Kidney epithelial cell (primary cell): ENCODE measurements around the gene TPCN2. TPM values are rescaled to one million over a fixed set of nuclear protein-coding genes. Genes with fewer than 3 reads are reported as not detected.
"Not testable (repeated sequence)": the region's sequence is repeated elsewhere in the genome, so short reads cannot be mapped to it uniquely, and the experiment has no call there.

Source experiments
- DNase-seq: peaks from one replicate; pipeline ENCODE4 v3.0.0-alpha.2; 2010; ENCODE audit warnings: low read depth
- H3K27me3 ChIP-seq: 2 replicates; pipeline ENCODE4 v1.6.0; 2011; ENCODE audit warnings: low read length; ENCODE audit not compliant: control insufficient read depth, insufficient read depth
- H3K36me3 ChIP-seq: 2 replicates; pipeline ENCODE4 v1.5.1; 2011; ENCODE audit warnings: low read length; ENCODE audit not compliant: control insufficient read depth, insufficient read depth
- H3K4me3 ChIP-seq: 2 replicates; pipeline ENCODE4 v1.5.1; 2011; ENCODE audit warnings: low read depth, mild to moderate bottlenecking, control low read depth, low read length
- total RNA-seq: library from RNA; depleted of rRNA; stranded (reverse); fragments of >200 nt; gene quantifications from 2 replicates; pipeline ENCODE4 v1.2.3, GENCODE V29; 2015
- TF ChIP-seq, protein P1 (sequence below): IDR thresholded peaks from 2 replicates; pipeline ENCODE4 v1.5.1; 2011; ENCODE audit warnings: mild to moderate bottlenecking, moderate library complexity, low read length, control low read depth, inconsistent platforms; ENCODE audit not compliant: insufficient read depth, poor library complexity, severe bottlenecking

TPCN2 gene
- total RNA-seq, 1 donor from 2014 or later, result 8.9 TPM

DNA sequence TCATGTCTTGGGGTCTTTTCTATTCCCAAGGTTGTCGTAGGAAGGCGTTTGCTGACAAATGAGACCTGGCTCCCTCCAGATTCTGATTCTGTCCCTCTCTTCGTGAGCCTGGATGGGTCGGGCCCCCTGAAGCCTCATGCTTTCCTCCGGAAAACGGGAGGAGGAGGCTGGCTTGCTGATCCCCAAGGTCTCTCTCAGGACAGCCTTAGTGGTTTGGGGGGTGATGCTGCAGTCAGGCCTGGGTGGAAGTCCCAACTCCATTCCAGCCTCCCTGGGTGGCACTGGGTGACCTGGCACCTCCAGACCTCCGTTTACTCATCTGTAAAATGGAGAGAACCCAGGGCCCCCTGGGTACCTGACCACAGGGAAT lies 83.6 kb downstream of the TPCN2 start:
- Histone ChIP-seq H3K27me3 (no peaks in the 10 kb centered on the region), H3K4me3 (no peak overlapping the region), H3K36me3 (no peaks in the 10 kb centered on the region)
- TF ChIP-seq, protein P1, sequence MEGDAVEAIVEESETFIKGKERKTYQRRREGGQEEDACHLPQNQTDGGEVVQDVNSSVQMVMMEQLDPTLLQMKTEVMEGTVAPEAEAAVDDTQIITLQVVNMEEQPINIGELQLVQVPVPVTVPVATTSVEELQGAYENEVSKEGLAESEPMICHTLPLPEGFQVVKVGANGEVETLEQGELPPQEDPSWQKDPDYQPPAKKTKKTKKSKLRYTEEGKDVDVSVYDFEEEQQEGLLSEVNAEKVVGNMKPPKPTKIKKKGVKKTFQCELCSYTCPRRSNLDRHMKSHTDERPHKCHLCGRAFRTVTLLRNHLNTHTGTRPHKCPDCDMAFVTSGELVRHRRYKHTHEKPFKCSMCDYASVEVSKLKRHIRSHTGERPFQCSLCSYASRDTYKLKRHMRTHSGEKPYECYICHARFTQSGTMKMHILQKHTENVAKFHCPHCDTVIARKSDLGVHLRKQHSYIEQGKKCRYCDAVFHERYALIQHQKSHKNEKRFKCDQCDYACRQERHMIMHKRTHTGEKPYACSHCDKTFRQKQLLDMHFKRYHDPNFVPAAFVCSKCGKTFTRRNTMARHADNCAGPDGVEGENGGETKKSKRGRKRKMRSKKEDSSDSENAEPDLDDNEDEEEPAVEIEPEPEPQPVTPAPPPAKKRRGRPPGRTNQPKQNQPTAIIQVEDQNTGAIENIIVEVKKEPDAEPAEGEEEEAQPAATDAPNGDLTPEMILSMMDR, result no peak
- no peak for DNase-seq

DNA sequence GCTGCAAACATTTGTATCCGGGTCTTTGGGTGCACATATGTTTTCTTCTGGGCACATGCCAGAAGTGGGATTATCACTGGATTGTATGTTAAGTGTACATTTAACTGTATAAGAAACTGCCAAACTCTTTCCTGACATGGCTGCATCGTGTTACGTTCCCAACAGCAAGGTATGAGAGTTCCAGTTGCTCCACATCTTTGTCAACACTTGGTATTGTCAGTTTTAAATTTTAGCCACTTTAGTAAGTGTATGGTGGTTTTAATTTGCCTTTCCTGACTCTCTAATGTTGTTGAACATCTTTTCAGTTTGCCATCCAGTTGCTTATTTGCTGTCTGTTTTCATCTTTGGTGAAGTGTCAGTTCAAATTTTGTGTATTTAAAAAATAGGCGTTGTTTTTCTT lies 84.5 kb downstream of the TPCN2 start:
- TF ChIP-seq, protein P1, result no peak
- no peak for DNase-seq
- Histone ChIP-seq H3K36me3 (no peaks in the 10 kb centered on the region), H3K27me3 (no peaks in the 10 kb centered on the region), H3K4me3 (no peak overlapping the region)

DNA sequence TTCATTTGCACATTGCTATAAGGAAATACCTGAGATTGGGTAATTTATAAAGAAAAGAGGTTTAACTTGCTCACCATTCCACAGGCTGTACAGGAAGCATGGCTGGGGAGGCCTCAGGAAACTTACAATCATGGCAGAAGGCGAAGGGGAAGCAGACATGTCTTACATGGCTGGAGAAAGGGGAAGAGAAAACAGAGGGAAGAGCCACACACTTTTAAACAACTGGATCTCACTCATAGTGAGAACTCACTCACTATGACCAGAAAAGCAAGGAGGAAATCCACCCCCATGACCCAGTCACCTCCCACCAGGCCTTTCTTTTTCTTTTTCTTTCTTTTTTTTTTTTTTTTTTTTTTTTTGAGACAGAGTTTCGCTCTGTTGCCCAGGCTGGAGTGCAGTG lies 85.5 kb downstream of the TPCN2 start:
- H3K27me3 ChIP-seq, H3K36me3 ChIP-seq, DNase-seq, H3K4me3 ChIP-seq: not testable (repeated sequence)

DNA sequence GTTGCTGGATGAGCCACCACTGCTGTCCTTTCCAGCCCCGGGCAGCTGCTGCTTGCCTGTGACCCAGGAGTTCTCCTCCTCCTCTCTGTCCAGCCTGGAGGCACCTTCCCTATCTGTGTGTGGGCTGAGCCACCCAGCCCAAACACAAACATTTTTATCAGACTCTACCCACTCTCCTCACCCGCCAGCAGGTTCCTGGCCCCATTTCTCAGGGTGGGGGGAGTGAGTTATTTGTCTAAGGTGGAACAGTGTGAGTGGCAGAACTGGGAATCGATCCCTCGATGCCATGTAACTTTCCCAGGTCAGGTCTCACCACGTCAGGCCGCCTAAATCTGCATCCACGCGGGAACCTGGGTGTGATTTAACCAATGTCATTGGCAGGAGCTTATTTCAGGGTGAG lies 86.2 kb downstream of the TPCN2 start:
- Histone ChIP-seq H3K27me3 (no peaks in the 10 kb centered on the region), H3K36me3 (no peaks in the 10 kb centered on the region), H3K4me3 (no peak overlapping the region)
- DNase-seq, result no peak
- TF ChIP-seq, protein P1, result no peak

DNA sequence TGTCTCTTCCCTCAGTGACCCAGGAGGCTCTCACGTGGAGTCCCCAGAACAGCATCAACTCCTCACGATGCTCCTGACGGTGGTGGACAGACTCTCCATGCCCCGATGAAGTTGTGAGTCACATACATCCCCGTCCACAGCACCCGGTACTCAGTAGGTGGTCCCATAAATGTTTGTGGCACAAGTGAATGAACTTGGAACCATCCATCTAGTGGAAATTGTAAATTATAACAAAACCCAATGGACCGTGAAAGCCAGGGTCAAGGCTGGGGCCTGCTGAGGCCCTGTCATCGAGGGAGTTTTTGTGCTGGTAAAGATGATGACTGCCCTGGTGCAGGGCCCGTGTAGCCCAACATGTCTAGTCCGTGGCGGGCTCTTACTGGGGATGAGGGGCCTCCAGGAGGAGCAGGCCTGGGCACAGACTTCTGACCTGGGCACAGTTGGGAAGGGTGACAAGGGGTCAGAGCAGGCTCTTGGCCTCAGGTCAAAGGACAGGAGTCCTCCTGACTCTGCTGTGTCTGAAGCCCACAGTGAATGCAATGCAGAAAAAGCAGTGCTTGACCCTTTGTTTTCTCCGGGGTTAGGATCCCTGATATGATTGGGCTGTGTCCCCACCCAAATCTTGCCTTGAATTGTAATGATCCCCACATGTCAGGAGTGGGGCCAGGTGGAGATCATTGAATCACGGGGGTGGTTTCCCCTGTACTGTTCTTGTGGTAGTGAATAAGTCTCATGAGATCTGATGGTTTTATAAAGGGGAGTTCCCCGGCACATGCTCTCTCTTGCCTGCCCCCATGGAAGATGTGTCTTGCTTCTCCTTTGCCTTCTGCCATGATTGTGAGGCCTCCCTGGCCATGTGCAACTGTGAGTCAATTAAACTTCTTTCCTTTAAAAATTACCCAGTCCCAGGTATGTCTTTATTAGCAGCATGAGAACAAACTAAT lies 87.0 kb downstream of the TPCN2 start:
- no peaks in the 10 kb centered on the region for H3K36me3 ChIP-seq
- TF ChIP-seq, protein P1, result no peak
- DNase-seq, result no peak
- no peaks in the 10 kb centered on the region for H3K27me3 ChIP-seq
- no peak overlapping the region for H3K4me3 ChIP-seq

DNA sequence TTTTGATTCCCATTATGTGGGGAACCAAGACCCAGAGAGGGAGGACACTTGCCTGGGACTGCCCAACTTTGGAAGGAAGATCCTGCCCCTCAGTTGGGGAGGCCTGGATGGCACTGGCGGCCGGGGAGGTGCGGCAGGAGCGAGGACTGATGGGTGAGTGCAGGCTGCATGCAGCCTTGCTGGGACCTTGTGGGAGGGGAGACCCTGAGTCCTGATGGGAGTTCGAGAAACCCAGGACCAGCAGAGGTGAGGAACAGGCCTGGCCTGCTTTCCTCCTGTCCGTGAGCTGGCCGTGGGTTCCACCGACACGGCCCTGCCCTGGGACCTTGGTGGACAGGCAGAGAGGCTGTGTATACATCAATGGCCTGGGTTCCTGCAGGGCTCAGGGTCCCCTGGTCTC lies 87.7 kb downstream of the TPCN2 start:
- DNase-seq, result no peak
- TF ChIP-seq, protein P1, result no peak
- Histone ChIP-seq H3K27me3 (no peaks in the 10 kb centered on the region), H3K4me3 (no peak overlapping the region), H3K36me3 (no peaks in the 10 kb centered on the region)
